ENCODE measurements around the gene RAD54L2. TPM values are rescaled to one million over a fixed set of nuclear protein-coding genes. Genes with fewer than 3 reads are reported as not detected.

The RAD54L2 gene
- total and polyA plus RNA-seq, 2 of the 4 experiments (the other 2 are of a cell fraction) = 6.8 to 24.2 TPM

- no peak overlapping the region for H3K18ac ChIP-seq (ENCODE audit: low read depth, low read length)
- in situ Hi-C loops (cut with MboI; ENCODE audit: low sequenced_read_pairs) = no loop called here
These were observed 8.0 kb upstream of the RAD54L2 start for GRCh38 chr3:51530485-51530884.

More at GRCh38 chr3:51530485-51530884, 8.0 kb upstream of the RAD54L2 start:
- Histone ChIP-seq H3K23ac (ENCODE audit: low read depth, low read length) (no peak overlapping the region), H3K4me1 (ENCODE audit: control insufficient read depth, insufficient read depth, low read length) (no peaks in the 10 kb centered on the region; the same call in 1 of the 2 replicates), H3K4ac (ENCODE audit: low read depth, low read length) (no peak overlapping the region), H2AK9ac (replicated peaks; ENCODE audit: low read depth, low read length, poor library complexity) (no peak overlapping the region), H2BK15ac (ENCODE audit: low read depth, low read length) (no peak overlapping the region), H3K4me3 (ENCODE audit: insufficient read depth, low read depth, low read length) (no peak overlapping the region), H2AK5ac (ENCODE audit: low read depth, low read length) (no peak overlapping the region), H4K5ac (ENCODE audit: low read depth, low read length) (no peak overlapping the region), H2BK20ac (ENCODE audit: low read depth, low read length) (no peak overlapping the region), H3K27me3 (ENCODE audit: control insufficient read depth, insufficient read depth, low read length) (0 out of 2 replicates have a peak, but pooled peaks cover 1% of the 10 kb centered on the region), H4K8ac (ENCODE audit: low read depth in 2 of 2, low read length in 2 of 2) (no peak overlapping the region), H2BK120ac (ENCODE audit: low read depth, low read length) (no peak overlapping the region), H3K36me3 (ENCODE audit: control insufficient read depth, insufficient read depth, low read length) (no peaks in the 10 kb centered on the region), H4K91ac (ENCODE audit: insufficient read depth, low read depth, low read length) (no peak overlapping the region), H3K9me3 (ENCODE audit: control insufficient read depth, insufficient read depth, low read length) (no peaks in the 10 kb centered on the region), H2AFZ (replicated peaks; ENCODE audit: low read length, poor library complexity) (no peak overlapping the region), H3K9me1 (ENCODE audit: insufficient read depth, low read length) (no peaks in the 10 kb centered on the region), H4K20me1 (ENCODE audit: insufficient read depth, low read length) (no peaks in the 10 kb centered on the region), H3K56ac (ENCODE audit: extremely low read depth, insufficient read depth, low read length) (no peak overlapping the region), H3K27ac (ENCODE audit: insufficient read depth, low read length) (no peak overlapping the region), H3K14ac (replicated peaks; ENCODE audit: low read depth, low read length) (no peak overlapping the region), H2BK5ac (ENCODE audit: low read depth, low read length, poor library complexity, severe bottlenecking) (no peak overlapping the region), H3K9ac (ENCODE audit: low read depth, low read length) (no peak overlapping the region), H3K4me2 (ENCODE audit: low read depth, low read length) (no peak overlapping the region), H3K79me1 (ENCODE audit: low read depth in 1 of 2, low read length in 2 of 2) (no peaks in the 10 kb centered on the region)
- no TSS peak for BruUV-seq (replicated peaks)
- dilution Hi-C loops (cut with HindIII; ENCODE audit: low sequenced_read_pairs, unreplicated experiment) (no loop called here), intact Hi-C loops (cut with micrococcal nuclease) (no loop called here)
- no peak for TF ChIP-seq CEBPB (IDR thresholded peaks at IDR 0.05; ENCODE audit: low read depth, low read length)
- TF ChIP-seq RFX5 (IDR thresholded peaks at IDR 0.05; ENCODE audit: low read depth, low read length) = no peak
- TF ChIP-seq, protein P1, sequence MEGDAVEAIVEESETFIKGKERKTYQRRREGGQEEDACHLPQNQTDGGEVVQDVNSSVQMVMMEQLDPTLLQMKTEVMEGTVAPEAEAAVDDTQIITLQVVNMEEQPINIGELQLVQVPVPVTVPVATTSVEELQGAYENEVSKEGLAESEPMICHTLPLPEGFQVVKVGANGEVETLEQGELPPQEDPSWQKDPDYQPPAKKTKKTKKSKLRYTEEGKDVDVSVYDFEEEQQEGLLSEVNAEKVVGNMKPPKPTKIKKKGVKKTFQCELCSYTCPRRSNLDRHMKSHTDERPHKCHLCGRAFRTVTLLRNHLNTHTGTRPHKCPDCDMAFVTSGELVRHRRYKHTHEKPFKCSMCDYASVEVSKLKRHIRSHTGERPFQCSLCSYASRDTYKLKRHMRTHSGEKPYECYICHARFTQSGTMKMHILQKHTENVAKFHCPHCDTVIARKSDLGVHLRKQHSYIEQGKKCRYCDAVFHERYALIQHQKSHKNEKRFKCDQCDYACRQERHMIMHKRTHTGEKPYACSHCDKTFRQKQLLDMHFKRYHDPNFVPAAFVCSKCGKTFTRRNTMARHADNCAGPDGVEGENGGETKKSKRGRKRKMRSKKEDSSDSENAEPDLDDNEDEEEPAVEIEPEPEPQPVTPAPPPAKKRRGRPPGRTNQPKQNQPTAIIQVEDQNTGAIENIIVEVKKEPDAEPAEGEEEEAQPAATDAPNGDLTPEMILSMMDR (conservative IDR thresholded peaks at IDR 0.05; ENCODE audit: low read depth, low read length) = no peak
- no peak for TF ChIP-seq RAD21 (IDR thresholded peaks at IDR 0.05; ENCODE audit: low read length)
- no peak for TF ChIP-seq CHD1 (IDR thresholded peaks at IDR 0.05; ENCODE audit: low read depth, low read length)
- no peak for TF ChIP-seq FOS (IDR thresholded peaks at IDR 0.05; ENCODE audit: low read depth, low read length)
- TF ChIP-seq BHLHE40 (IDR thresholded peaks at IDR 0.05; ENCODE audit: low read depth, low read length) = no peak
- no peak for TF ChIP-seq MXI1 (IDR thresholded peaks at IDR 0.05; ENCODE audit: borderline replicate concordance, low read depth, low read length)
- peak; percentile 27; the same call in 1 of the 2 replicates for ATAC-seq (ENCODE audit: low read depth)
- ChIA-PET POLR2A (ENCODE audit: unreplicated experiment) (no interaction called here), CTCF (no interaction called here)
- peak; percentile 27 for DNase-seq
- WGBS, 2 experiments (ENCODE audit: extremely low coverage in 2 of 2, insufficient read length in 1 of 2) = 100% methylated on average over 1 of the region's 7 CpGs; no CpG with 5 or more reads in 1 of the 2 experiments
